SK-N-SH treated with all-trans-retinoic acid at 6 μM for 48 hours (cell line): ENCODE data around the gene RXFP4.

Experiments
- ATAC-seq: fragments of 200-7000 bp; cut with Tn5 transposase; 3 replicates; pipeline ENCODE4 v1.9.1; 2020; ENCODE audit warnings: mild to moderate bottlenecking, moderate library complexity
- ARNTL ChIP-seq: fragments of 450-650 bp; formaldehyde crosslinking; IDR thresholded peaks from 2 replicates; pipeline ENCODE4 v1.5.0; 2020; ENCODE audit warnings: low read depth, mild to moderate bottlenecking, moderate library complexity, borderline replicate concordance
- CSDC2 ChIP-seq: fragments of 250-450 bp; sonication (Bioruptor Pico); IDR thresholded peaks from 2 replicates; pipeline ENCODE4 v1.5.0; 2020; ENCODE audit warnings: mild to moderate bottlenecking, moderate library complexity
- GLIS3 ChIP-seq: fragments of 250-450 bp; sonication (Bioruptor Pico); IDR thresholded peaks from 2 replicates; pipeline ENCODE4 v1.5.0; 2020; ENCODE audit warnings: mild to moderate bottlenecking, moderate library complexity
- OSR1 ChIP-seq: fragments of 250-450 bp; sonication (Bioruptor Pico); IDR thresholded peaks from 2 replicates; pipeline ENCODE4 v1.8.0; 2022; ENCODE audit warnings: moderate library complexity, mild to moderate bottlenecking, inconsistent platforms
- PPARA ChIP-seq: fragments of 250-450 bp; sonication (Bioruptor Pico); IDR thresholded peaks from 2 replicates; pipeline ENCODE4 v1.5.0; 2020; ENCODE audit warnings: mild to moderate bottlenecking, borderline replicate concordance
- RARB ChIP-seq: fragments of 250-450 bp; sonication (Bioruptor Pico); IDR thresholded peaks from 2 replicates; pipeline ENCODE4 v1.8.0; 2021; ENCODE audit warnings: mild to moderate bottlenecking, moderate library complexity
- TCF4 ChIP-seq: fragments of 250-450 bp; sonication (Bioruptor Pico); IDR thresholded peaks from 2 replicates; pipeline ENCODE4 v1.8.0; 2021; ENCODE audit warnings: mild to moderate bottlenecking, moderate library complexity, borderline replicate concordance
- TOX ChIP-seq: fragments of 250-450 bp; sonication (Bioruptor Pico); IDR thresholded peaks from 2 replicates; pipeline ENCODE4 v1.8.0; 2021; ENCODE audit warnings: mild to moderate bottlenecking, moderate library complexity, borderline replicate concordance
- ZFP3 ChIP-seq: fragments of 250-450 bp; sonication (Bioruptor Pico); IDR thresholded peaks from 2 replicates; pipeline ENCODE4 v1.5.0; 2020; ENCODE audit warnings: mild to moderate bottlenecking, moderate library complexity
- ZNF565 ChIP-seq: fragments of 450-650 bp; formaldehyde crosslinking; conservative IDR thresholded peaks from 2 replicates; pipeline ENCODE4 v1.5.0; 2020; ENCODE audit warnings: low read depth, mild to moderate bottlenecking, moderate library complexity
- ZNF70 ChIP-seq: fragments of 450-650 bp; formaldehyde crosslinking; IDR thresholded peaks from 2 replicates; pipeline ENCODE4 v1.5.0; 2020; ENCODE audit warnings: mild to moderate bottlenecking, moderate library complexity
- ZNF8 ChIP-seq: fragments of 450-650 bp; formaldehyde crosslinking; IDR thresholded peaks from 2 replicates; pipeline ENCODE4 v1.5.0; 2020; ENCODE audit warnings: mild to moderate bottlenecking, moderate library complexity
- TF ChIP-seq, protein P1 (sequence below): fragments of 250-450 bp; sonication (Bioruptor Pico); IDR thresholded peaks from 2 replicates; pipeline ENCODE4 v1.8.0; 2020; ENCODE audit warnings: mild to moderate bottlenecking, moderate library complexity, borderline replicate concordance
- TF ChIP-seq, protein P2 (sequence below): fragments of 250-450 bp; sonication (Bioruptor Pico); IDR thresholded peaks from 2 replicates; pipeline ENCODE4 v1.8.0; 2021; ENCODE audit warnings: low read depth, mild to moderate bottlenecking, moderate library complexity, borderline replicate concordance
- TF ChIP-seq, protein P3 (sequence below): fragments of 250-450 bp; sonication (Bioruptor Pico); IDR thresholded peaks from 2 replicates; pipeline ENCODE4 v1.5.1; 2021; ENCODE audit warnings: mild to moderate bottlenecking, moderate library complexity
- TF ChIP-seq, protein P4 (sequence below): fragments of 250-450 bp; sonication (Bioruptor Pico); IDR thresholded peaks from 2 replicates; pipeline ENCODE4 v1.5.0; 2020; ENCODE audit warnings: mild to moderate bottlenecking, moderate library complexity

Gene RXFP4

DNA sequence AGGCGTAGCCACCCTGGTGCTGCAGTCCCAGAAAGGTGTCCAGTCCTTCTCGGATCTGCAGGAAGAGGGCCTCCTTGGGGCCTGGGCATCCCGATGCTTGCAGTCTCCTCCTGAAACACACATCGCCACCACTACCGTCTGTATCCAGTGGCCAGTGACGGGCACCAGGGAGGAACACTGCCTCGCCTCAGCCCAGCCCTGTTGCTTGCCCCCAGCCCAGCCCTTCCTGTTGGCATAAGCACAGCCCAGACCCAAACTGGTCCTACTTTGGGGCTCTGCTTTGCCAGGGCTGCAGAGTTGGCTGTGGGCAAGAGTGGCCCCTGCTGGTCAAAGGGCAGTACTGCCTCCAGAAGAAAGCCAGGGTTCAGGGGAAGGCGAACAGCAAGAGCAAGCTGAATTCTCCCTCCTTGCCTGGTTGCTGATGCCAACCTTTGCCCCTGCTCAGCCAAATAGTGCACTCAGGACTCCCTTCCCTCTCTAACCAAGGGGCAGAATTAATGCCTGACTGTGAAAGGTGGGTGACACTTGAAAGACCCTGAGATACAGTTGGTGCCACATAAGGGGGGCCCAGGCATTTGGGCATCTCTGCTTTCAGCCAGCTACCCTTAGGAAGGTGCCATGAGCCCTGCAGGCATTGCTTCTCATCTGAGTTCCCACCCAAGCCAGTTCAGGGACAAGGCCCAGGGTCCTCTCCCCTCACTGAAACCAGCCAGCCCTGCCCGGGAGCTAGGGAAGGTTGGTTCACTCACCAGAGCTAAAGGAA is 48.0 kb downstream of the RXFP4 start (continued):
- TF ChIP-seq, protein P1, sequence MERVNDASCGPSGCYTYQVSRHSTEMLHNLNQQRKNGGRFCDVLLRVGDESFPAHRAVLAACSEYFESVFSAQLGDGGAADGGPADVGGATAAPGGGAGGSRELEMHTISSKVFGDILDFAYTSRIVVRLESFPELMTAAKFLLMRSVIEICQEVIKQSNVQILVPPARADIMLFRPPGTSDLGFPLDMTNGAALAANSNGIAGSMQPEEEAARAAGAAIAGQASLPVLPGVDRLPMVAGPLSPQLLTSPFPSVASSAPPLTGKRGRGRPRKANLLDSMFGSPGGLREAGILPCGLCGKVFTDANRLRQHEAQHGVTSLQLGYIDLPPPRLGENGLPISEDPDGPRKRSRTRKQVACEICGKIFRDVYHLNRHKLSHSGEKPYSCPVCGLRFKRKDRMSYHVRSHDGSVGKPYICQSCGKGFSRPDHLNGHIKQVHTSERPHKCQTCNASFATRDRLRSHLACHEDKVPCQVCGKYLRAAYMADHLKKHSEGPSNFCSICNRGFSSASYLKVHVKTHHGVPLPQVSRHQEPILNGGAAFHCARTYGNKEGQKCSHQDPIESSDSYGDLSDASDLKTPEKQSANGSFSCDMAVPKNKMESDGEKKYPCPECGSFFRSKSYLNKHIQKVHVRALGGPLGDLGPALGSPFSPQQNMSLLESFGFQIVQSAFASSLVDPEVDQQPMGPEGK = no peak
- no peak for TF ChIP-seq ZNF70 (CRISPR knock-in tag)
- TF ChIP-seq GLIS3 (CRISPR knock-in tag) = no peak

DNA sequence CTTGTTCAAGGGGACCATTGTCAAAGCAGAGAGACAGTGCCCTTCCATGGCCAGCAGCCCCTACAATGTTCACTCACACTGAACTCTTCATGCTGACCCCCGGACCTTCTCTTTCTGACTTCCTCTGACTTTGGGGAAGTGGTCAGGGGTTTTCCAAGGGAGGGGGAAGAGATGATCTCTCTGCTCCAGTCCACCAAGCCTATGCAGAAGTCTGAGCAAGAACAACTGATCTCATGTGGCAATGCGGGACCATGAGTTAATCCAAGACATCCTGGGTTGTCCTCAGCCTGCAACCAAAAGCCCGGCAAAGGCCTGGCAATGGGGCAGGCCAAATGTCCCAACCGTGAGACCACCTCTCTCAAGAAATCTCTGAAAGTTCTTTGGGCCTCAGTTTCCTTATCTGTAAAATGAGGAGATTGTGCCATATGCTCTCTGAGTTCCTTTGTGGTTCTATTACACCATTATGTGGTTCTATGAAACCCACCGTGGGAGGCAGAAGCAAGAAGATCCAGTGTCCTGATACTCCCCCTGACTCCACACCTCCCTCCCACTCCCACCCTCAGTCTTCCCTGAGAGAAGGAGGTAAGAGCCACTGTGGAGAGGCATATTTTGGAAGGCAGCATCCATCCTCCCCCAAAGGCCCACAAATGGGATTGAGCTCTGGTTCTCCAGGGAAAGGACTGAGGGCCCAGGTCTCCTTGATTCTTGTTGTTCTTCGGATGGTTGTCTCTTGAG is 48.7 kb downstream of the RXFP4 start:
- no peak for TF ChIP-seq ZNF8 (CRISPR knock-in tag)
- TF ChIP-seq, protein P2, sequence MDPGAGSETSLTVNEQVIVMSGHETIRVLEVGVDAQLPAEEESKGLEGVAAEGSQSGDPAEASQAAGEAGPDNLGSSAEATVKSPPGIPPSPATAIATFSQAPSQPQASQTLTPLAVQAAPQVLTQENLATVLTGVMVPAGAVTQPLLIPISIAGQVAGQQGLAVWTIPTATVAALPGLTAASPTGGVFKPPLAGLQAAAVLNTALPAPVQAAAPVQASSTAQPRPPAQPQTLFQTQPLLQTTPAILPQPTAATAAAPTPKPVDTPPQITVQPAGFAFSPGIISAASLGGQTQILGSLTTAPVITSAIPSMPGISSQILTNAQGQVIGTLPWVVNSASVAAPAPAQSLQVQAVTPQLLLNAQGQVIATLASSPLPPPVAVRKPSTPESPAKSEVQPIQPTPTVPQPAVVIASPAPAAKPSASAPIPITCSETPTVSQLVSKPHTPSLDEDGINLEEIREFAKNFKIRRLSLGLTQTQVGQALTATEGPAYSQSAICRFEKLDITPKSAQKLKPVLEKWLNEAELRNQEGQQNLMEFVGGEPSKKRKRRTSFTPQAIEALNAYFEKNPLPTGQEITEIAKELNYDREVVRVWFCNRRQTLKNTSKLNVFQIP (CRISPR knock-in tag) = no peak
- no peak for TF ChIP-seq GLIS3 (CRISPR knock-in tag)
- no peak for TF ChIP-seq OSR1 (CRISPR knock-in tag)
- no peak for TF ChIP-seq TCF4 (CRISPR knock-in tag)
- TF ChIP-seq ZFP3 (CRISPR knock-in tag) = no peak
- no peak for TF ChIP-seq ZNF565 (CRISPR knock-in tag)
- TF ChIP-seq ARNTL = no peak
- TF ChIP-seq TOX (CRISPR knock-in tag) = no peak
- TF ChIP-seq, protein P3, sequence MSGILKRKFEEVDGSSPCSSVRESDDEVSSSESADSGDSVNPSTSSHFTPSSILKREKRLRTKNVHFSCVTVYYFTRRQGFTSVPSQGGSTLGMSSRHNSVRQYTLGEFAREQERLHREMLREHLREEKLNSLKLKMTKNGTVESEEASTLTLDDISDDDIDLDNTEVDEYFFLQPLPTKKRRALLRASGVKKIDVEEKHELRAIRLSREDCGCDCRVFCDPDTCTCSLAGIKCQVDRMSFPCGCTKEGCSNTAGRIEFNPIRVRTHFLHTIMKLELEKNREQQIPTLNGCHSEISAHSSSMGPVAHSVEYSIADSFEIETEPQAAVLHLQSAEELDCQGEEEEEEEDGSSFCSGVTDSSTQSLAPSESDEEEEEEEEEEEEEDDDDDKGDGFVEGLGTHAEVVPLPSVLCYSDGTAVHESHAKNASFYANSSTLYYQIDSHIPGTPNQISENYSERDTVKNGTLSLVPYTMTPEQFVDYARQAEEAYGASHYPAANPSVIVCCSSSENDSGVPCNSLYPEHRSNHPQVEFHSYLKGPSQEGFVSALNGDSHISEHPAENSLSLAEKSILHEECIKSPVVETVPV (CRISPR knock-in tag) = no peak
- TF ChIP-seq RARB (CRISPR knock-in tag) = no peak
- TF ChIP-seq, protein P4, sequence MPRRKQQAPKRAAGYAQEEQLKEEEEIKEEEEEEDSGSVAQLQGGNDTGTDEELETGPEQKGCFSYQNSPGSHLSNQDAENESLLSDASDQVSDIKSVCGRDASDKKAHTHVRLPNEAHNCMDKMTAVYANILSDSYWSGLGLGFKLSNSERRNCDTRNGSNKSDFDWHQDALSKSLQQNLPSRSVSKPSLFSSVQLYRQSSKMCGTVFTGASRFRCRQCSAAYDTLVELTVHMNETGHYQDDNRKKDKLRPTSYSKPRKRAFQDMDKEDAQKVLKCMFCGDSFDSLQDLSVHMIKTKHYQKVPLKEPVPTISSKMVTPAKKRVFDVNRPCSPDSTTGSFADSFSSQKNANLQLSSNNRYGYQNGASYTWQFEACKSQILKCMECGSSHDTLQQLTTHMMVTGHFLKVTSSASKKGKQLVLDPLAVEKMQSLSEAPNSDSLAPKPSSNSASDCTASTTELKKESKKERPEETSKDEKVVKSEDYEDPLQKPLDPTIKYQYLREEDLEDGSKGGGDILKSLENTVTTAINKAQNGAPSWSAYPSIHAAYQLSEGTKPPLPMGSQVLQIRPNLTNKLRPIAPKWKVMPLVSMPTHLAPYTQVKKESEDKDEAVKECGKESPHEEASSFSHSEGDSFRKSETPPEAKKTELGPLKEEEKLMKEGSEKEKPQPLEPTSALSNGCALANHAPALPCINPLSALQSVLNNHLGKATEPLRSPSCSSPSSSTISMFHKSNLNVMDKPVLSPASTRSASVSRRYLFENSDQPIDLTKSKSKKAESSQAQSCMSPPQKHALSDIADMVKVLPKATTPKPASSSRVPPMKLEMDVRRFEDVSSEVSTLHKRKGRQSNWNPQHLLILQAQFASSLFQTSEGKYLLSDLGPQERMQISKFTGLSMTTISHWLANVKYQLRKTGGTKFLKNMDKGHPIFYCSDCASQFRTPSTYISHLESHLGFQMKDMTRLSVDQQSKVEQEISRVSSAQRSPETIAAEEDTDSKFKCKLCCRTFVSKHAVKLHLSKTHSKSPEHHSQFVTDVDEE (CRISPR knock-in tag) = no peak
- TF ChIP-seq PPARA (CRISPR knock-in tag) = no peak
- no peak for TF ChIP-seq ZNF70 (CRISPR knock-in tag)
- TF ChIP-seq CSDC2 (CRISPR knock-in tag) = no peak
- TF ChIP-seq, all 23 proteins: peak for 0
- no peak for ATAC-seq
